ENCODE data around the gene HABP4. TPM values are rescaled to one million over a fixed set of nuclear protein-coding genes. Genes with fewer than 3 reads are reported as not detected.
A peak's percentile ranks its signal among the peaks of the same experiment; 100 is the strongest.

Gene HABP4
- polyA plus RNA-seq, 1 donor: 19.3 TPM

DNA sequence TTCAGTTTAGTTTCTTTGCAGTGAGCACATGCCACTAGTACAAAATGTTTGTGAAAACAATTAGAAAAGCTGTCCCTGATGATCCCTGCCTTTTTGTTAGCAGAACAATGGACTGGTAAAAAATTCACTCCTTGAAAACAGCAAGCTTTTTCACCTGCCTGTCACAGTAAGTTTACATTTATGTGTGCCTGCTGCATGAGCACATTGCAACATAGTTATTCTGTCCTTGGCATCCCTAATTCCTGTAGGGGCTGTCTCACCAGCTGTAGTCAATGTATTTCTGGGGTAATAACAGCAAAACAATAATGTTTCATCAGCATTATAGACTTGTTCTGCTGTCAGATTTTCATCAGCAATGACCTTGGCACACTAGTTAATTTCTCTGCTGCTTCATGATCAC is 20.2 kb upstream of the HABP4 start:
- DNase-seq: no peak

- no peak for DNase-seq
These were observed 19.6 kb upstream of the HABP4 start for GRCh38 chr9:96430377-96430776.

- DNase-seq: no peak
These were observed 14.6 kb upstream of the HABP4 start for GRCh38 chr9:96435345-96435744.

DNA sequence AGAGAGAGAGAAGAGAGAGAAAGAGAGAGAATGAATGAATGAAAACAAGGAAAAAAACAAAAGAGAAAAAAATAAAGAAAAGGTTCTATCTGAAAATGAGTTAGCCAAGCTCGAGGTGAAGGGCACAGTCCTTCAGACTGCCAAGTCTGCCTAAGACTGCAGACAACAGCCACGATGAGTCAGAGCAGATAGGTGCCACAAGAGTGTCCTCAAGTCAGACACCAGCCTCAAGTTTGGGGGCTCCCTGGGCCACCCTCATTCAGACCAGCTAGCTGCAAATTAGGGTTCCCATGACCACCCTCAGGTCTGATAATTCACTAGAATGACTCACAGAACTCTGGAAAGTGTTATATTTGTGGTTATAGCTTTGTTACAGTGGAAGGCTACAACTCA is 13.9 kb upstream of the HABP4 start:
- no peak for DNase-seq

GRCh38 chr9:96436456-96437126 is 13.4 kb upstream of the HABP4 start:
- DNase-seq: no peak

- no peak for DNase-seq
These were observed 12.5 kb upstream of the HABP4 start for GRCh38 chr9:96437454-96437853.

GRCh38 chr9:96440671-96441199 is 9.2 kb upstream of the HABP4 start:
- DNase-seq: no peak

DNA sequence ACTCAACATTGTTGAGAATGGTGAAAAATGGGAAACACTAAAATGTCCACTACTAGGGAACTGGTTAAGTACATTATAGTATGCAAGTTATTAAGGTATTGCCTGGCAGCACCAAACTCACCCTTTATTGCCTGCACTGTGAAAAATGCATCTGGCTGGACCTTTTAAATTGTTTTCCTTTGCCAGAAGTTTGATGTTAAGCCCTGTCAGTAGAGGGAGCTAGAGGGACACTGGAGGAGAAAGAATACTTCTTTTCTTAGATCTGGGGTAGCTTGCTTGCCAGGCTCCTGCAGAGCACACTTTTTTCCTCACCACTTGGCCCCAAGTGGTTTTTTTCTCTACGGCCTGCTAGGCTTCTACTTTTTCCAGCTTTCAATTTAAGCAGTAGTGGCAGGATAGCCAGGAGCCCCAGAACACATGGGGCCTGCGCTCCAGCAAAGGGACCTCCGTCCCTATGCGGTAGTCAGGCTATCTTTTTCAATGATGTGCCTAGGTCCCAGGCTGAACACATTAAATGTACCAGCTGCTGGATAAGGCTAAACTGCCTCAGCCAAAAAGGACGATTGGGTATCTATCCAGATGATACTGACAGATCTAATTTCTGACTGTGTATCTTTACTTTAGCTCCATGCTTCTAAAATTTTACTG is 8.0 kb upstream of the HABP4 start:
- no peak for DNase-seq

- DNase-seq: no peak
These were observed 7.5 kb upstream of the HABP4 start for GRCh38 chr9:96442491-96442890.

GRCh38 chr9:96447406-96447805 is 2.6 kb upstream of the HABP4 start:
- DNase-seq: no peak

DNA sequence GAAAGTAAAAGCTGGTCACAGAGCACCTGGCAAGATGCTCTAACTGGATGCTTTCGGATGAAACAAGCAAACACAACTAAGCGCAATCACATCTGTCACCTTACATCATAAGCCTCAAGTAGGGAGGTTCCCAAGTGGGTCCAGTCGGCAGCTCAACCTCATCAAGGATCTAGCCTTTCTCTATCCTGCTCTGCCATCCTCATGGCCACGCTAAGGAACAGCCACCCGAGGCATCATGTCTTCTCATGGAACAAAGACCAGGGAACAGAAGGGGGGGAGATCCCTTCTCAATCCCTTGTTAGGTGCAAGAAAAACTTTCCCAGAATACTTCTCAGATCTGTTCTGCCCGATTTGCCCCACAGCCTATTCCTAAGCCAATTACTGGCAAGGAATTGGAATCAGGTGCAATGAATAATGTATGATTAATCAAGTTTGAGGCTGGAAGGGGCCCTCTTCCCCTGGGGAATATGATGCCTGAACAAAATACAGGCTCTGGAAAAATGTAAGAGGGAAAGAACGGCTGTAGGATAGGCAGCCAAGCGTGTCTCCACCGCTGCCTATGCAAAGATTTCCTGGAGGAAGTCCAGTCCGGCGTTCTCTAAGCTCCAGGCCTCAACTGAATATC is 1.3 kb upstream of the HABP4 start:
- no peak for DNase-seq

GRCh38 chr9:96449523-96449844 is 485 bp upstream of the HABP4 start:
- DNase-seq: no peak

DNA sequence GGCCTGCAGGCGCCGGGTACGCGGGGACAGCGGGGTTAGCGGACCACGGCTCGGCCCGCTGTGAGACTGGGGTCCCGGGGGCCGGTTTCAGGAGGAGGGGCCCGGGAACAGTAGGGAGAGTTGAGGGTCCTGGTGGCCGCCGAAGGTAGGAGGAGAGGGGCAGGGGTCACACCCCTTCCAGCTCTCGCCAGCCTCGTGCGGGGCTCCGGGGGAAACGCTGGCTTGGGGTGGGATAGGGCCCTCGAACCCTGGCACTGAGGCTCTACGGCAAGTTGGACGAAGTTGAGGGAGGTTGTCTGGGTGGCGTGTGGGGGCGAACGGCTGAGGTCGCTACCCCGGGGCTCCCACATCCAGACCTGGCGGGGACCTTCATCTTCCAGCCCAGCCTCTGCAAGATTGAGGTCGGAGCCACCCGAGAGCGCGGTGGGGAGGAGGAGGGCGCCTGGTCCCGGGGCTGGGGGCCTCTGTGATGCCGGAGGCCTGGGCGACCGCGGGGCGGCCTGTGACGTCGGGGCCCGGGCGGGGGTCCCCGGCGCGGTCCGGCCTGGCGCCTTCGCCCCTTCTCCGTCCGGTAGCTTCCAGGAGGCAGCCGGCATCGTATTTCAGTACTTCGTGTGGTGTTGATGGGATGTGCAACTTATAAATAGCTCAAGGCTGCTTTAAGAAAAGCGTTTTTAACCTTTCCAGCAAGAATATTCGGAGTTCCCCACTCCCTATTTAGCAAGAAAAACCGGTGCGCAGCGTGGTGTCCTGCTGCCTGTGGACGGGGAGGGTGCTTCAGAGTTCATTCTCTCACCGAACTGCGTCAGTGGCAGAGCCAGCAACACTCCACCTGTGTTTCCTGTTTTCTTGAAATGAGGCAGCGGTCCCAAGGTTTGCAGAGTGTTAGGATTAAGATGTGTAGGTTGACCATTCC is 902 bp downstream of the HABP4 start:
- peak; percentile 32 for DNase-seq

- DNase-seq: no peak
These were observed 3.7 kb downstream of the HABP4 start for GRCh38 chr9:96453625-96454024.

GRCh38 chr9:96457266-96457665 is 7.3 kb downstream of the HABP4 start:
- no peak for DNase-seq

- DNase-seq: no peak
These were observed 8.3 kb downstream of the HABP4 start for GRCh38 chr9:96458226-96458625.

DNA sequence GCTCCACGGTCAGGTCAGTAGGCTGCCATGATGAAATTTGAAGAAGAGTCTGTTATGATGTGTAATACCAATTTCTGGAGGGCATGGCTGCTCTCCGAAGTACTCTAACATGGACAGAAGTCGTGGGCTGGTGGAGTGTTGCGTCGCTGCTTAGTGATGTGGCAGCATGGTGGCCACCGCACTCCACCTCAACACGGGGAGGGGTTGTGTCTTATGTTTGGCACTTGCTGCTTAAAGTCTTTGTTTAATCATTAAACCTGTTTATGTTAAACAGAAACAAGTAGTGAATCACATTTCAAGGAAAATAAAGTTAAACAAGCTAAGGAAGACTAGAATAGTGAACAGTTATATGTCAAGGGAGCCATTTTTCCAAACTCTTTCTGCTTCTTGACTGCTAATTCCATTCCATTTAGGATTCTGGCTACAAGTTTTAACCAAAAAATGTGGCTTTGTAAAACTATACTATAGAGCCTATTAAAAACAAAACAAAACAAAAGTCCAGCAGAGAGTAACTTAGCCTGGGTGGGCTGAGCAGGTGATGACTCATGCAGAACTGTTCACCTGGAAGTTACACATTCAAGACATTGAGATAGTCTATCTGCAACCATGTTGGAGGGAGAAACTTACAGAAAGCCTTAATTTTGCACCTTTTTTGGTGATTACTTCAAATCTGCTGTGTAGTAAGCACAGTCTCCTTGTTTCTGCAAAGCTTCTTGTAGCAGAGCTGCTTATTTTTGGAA is 9.5 kb downstream of the HABP4 start:
- no peak for DNase-seq

- no peak for DNase-seq
These were observed 10.5 kb downstream of the HABP4 start for GRCh38 chr9:96460470-96460869.

DNA sequence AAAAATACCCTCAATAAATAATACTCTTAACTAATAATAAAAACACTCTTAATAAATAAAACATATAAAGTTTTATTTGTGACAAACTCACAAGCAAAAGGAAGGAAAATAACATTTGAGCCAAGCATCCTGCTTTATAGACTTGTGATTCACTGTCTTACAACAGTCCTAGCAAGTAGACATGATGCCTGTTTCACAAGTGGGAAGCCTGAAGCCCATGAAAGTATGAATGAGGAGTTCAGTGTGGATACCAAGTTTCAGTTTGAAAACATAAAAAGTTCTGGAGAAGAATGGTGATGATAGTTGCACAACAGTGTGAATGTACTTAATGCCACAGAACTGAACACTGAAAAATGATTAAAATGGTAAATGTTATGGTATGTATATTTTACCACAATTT is 10.9 kb downstream of the HABP4 start:
- no peak for DNase-seq

DNA sequence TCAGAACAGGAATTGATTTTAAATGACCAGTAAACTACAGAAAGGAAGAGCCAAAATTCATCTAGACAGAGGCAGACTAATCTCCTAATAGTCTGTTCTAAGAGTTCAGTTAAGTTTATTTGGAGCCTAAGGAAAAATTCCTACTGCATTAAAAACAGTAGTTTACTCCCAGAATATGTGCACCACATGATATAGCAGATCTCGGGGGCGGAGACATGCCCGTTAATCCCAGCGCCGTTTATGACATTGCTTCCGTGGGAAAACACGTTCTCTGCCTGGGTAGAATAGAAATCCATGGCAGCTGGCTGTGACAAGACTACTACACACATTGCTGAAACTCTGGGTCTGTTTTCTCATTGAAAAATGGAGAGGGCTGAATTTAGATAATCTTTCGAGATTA is 11.4 kb downstream of the HABP4 start:
- no peak for DNase-seq

DNA sequence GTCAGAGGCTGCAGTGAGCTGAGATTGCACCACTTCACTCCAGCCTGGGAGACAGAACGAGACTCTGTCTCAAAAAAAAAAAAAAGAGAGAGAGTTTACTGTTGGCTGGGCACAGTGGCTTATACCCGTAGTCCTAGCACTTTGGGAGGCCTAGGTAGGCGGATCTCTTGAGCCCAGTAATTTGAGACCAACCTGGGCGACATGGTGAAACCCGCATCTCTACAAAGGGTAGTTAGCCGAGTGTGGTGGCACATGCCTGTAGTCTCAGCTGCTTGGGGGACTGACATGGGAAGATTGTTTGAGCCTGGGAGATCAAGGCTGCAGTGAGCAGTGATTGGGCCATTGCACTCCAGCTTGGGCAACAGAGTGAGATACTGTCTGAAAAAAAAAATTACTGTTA is 12.6 kb downstream of the HABP4 start:
- DNase-seq: no peak

- no peak for DNase-seq
These were observed 14.5 kb downstream of the HABP4 start for GRCh38 chr9:96464426-96464825.
